H9 (cell line): ENCODE data around the gene SGO2. TPM values are rescaled to one million over a fixed set of nuclear protein-coding genes. Genes with fewer than 3 reads are reported as not detected.

ENCODE experiments used
- DNase-seq: peaks from one replicate; pipeline ENCODE4 v3.0.0-alpha.2; 2017
- H2AFZ ChIP-seq: one replicate; pipeline ENCODE4 v1.6.1; 2013; ENCODE audit warnings: mild to moderate bottlenecking, low read length, control low read depth, moderate library complexity
- H2AK5ac ChIP-seq: 2 replicates; pipeline ENCODE4 v1.6.1; 2013; ENCODE audit warnings: low read length, control low read depth, mixed read lengths; ENCODE audit not compliant: insufficient read length
- H2BK120ac ChIP-seq: one replicate; pipeline ENCODE4 v1.6.1; 2013; ENCODE audit warnings: low read depth, mild to moderate bottlenecking, low read length, control low read depth, inconsistent platforms; ENCODE audit not compliant: poor library complexity, severe bottlenecking
- H2BK12ac ChIP-seq: 2 replicates; pipeline ENCODE4 v1.6.1; 2013; ENCODE audit warnings: low read length, control low read depth, mixed read lengths, low read depth; ENCODE audit not compliant: insufficient read length
- H2BK15ac ChIP-seq: 2 replicates; pipeline ENCODE4 v1.6.1; 2013; ENCODE audit warnings: low read depth, low read length, control low read depth
- H2BK20ac ChIP-seq: one replicate; pipeline ENCODE4 v1.6.1; 2013; ENCODE audit warnings: low read depth, mild to moderate bottlenecking, low read length, control low read depth, inconsistent platforms; ENCODE audit not compliant: poor library complexity, severe bottlenecking
- H2BK5ac ChIP-seq: 2 replicates; pipeline ENCODE4 v1.6.1; 2013; ENCODE audit warnings: low read length, control low read depth, mixed read lengths; ENCODE audit not compliant: insufficient read length
- H3K14ac ChIP-seq: 2 replicates; pipeline ENCODE4 v1.6.1; 2013; ENCODE audit warnings: low read length, control low read depth; ENCODE audit not compliant: insufficient read depth
- H3K18ac ChIP-seq: 2 replicates; pipeline ENCODE4 v1.6.1; 2013; ENCODE audit warnings: low read depth, mild to moderate bottlenecking, mixed read lengths, low read length, control low read depth; ENCODE audit not compliant: insufficient read length
- H3K23ac ChIP-seq: 2 replicates; pipeline ENCODE4 v1.6.1; 2013; ENCODE audit warnings: low read length, control low read depth, mixed read lengths, low read depth; ENCODE audit not compliant: insufficient read length
- H3K23me2 ChIP-seq: 2 replicates; pipeline ENCODE4 v1.6.1; 2013; ENCODE audit warnings: low read depth, mild to moderate bottlenecking, mixed read lengths, low read length, control low read depth; ENCODE audit not compliant: insufficient read length, poor library complexity, severe bottlenecking
- H3K27ac ChIP-seq: 2 replicates; pipeline ENCODE4 v1.5.1; 2013; ENCODE audit warnings: low read length, control low read depth, mixed read lengths, low read depth; ENCODE audit not compliant: insufficient read length
- H3K27me3 ChIP-seq: 2 replicates; pipeline ENCODE4 v1.6.1; 2013; ENCODE audit warnings: low read length, control low read depth, inconsistent platforms; ENCODE audit not compliant: insufficient read depth
- H3K4ac ChIP-seq: 2 replicates; pipeline ENCODE4 v1.6.1; 2013; ENCODE audit warnings: low read depth, mild to moderate bottlenecking, control low read depth, inconsistent platforms, low read length, moderate library complexity
- H3K4me1 ChIP-seq: 2 replicates; pipeline ENCODE4 v1.6.1; 2013; ENCODE audit warnings: low read length, control low read depth, inconsistent platforms; ENCODE audit not compliant: insufficient read depth
- H3K4me2 ChIP-seq: 2 replicates; pipeline ENCODE4 v1.6.1; 2013; ENCODE audit warnings: low read length, control low read depth, mixed read lengths; ENCODE audit not compliant: insufficient read length, insufficient read depth
- H3K56ac ChIP-seq: 2 replicates; pipeline ENCODE4 v1.6.1; 2013; ENCODE audit warnings: low read depth, mild to moderate bottlenecking, mixed read lengths, low read length, control low read depth; ENCODE audit not compliant: insufficient read length
- H3K79me1 ChIP-seq: 2 replicates; pipeline ENCODE4 v1.6.1; 2013; ENCODE audit warnings: low read depth, mild to moderate bottlenecking, moderate library complexity, low read length, control low read depth, inconsistent platforms; ENCODE audit not compliant: insufficient read depth, poor library complexity, severe bottlenecking
- H3K79me2 ChIP-seq: 2 replicates; pipeline ENCODE4 v1.6.1; 2013; ENCODE audit warnings: low read length, control low read depth, inconsistent platforms; ENCODE audit not compliant: insufficient read depth
- H3K9ac ChIP-seq: 2 replicates; pipeline ENCODE4 v1.6.1; 2013; ENCODE audit warnings: low read length, control low read depth, mixed read lengths; ENCODE audit not compliant: insufficient read length; ENCODE audit errors: extremely low read depth
- H3K9me3 ChIP-seq: one replicate; pipeline ENCODE4 v1.6.1; 2013; ENCODE audit warnings: low read depth, low read length, inconsistent platforms; ENCODE audit not compliant: control insufficient read depth
- H3T11ph ChIP-seq: one replicate; pipeline ENCODE4 v1.6.1; 2013; ENCODE audit warnings: mild to moderate bottlenecking, low read length, control low read depth, inconsistent platforms
- H4K20me1 ChIP-seq: one replicate; pipeline ENCODE4 v1.6.1; 2013; ENCODE audit not compliant: control insufficient read depth, insufficient read length, insufficient read depth
- H4K5ac ChIP-seq: 2 replicates; pipeline ENCODE4 v1.6.1; 2013; ENCODE audit warnings: low read depth, mild to moderate bottlenecking, mixed read lengths, low read length, control low read depth; ENCODE audit not compliant: insufficient read length
- H4K8ac ChIP-seq: replicated peaks from 2 replicates; pipeline ENCODE4 v1.6.1; 2013; ENCODE audit warnings: low read length, control low read depth, mixed read lengths, low read depth; ENCODE audit not compliant: insufficient read length
- H4K91ac ChIP-seq: 2 replicates; pipeline ENCODE4 v1.6.1; 2013; ENCODE audit warnings: low read depth, mild to moderate bottlenecking, moderate library complexity, mixed read lengths, low read length, control low read depth; ENCODE audit not compliant: insufficient read length
- H3K27ac Mint-ChIP-seq, 3 experiments: 2 replicates in 2 of 3; 3 replicates in 1 of 3; pipeline ENCODE4 v1.8.0; 2020 to 2021; ENCODE audit warnings: mixed read lengths in 3 of 3, mild to moderate bottlenecking in 1 of 3, moderate library complexity in 1 of 3
- H3K27me3 Mint-ChIP-seq: 2 replicates; pipeline ENCODE4 v1.8.0; 2021; ENCODE audit warnings: low read depth, mild to moderate bottlenecking, moderate library complexity, mixed read lengths
- H3K36me3 Mint-ChIP-seq, 3 experiments: 2 replicates in 2 of 3; 3 replicates in 1 of 3; pipeline ENCODE4 v1.8.0; 2020 to 2021; ENCODE audit warnings: low read depth in 3 of 3, mixed read lengths in 3 of 3; ENCODE audit not compliant: insufficient read depth in 1 of 3
- H3K4me1 Mint-ChIP-seq, 2 experiments: 2 replicates each; pipeline ENCODE4 v1.8.0; 2020; ENCODE audit warnings: mixed read lengths in 2 of 2
- H3K4me3 Mint-ChIP-seq, 2 experiments: 2 replicates in 1 of 2; 3 replicates in 1 of 2; pipeline ENCODE4 v1.8.0; 2020 to 2021; ENCODE audit warnings: mild to moderate bottlenecking in 2 of 2, mixed read lengths in 2 of 2, moderate library complexity in 1 of 2
- H3K9me3 Mint-ChIP-seq, 2 experiments: 2 replicates in 1 of 2; 3 replicates in 1 of 2; pipeline ENCODE4 v1.8.0; 2020; ENCODE audit warnings: mild to moderate bottlenecking in 2 of 2, mixed read lengths in 2 of 2, moderate library complexity in 1 of 2
- CTCF ChIP-seq: fragments of 200-600 bp; sonication (generic); conservative IDR thresholded peaks from 3 replicates; pipeline ENCODE4 v1.8.0; 2021; ENCODE audit warnings: antibody characterized with exemption, mild to moderate bottlenecking
- WGBS: extraction: QIAGEN DNeasy Blood & Tissue Kit; methylation state at CpG from one replicate; pipeline ENCODE4 v1.1.7; 2013; ENCODE audit warnings: missing lambda C conversion rate, low lambda C conversion rate, mixed read lengths; ENCODE audit not compliant: insufficient read length; ENCODE audit errors: extremely low coverage; 5-methylcytosine and 5-hydroxymethylcytosine counted together
- total RNA-seq: library from RNA; stranded (reverse); gene quantifications from 2 replicates; pipeline ENCODE4 v1.2.1, GENCODE V29; 2021

SGO2 gene
- total RNA-seq, 1 experiment from 2014 or later, result 25.6 TPM

- Histone ChIP-seq H3K27me3 (no peaks in the 10 kb centered on the region), H2BK20ac (no peak overlapping the region), H2BK12ac (no peak overlapping the region), H3K79me1 (no peaks in the 10 kb centered on the region), H3K27ac (no peak overlapping the region), H4K8ac (no peak overlapping the region), H3K79me2 (no peaks in the 10 kb centered on the region), H3K9me3 (no peaks in the 10 kb centered on the region), H3K4me2 (no peak overlapping the region), H3K9ac (no peak overlapping the region), H3K14ac (no peak overlapping the region), H3K23ac (no peak overlapping the region), H4K5ac (no peak overlapping the region), H2BK120ac (no peak overlapping the region), H3T11ph (no peak overlapping the region), H2BK15ac (no peak overlapping the region), H2AK5ac (no peak overlapping the region), H3K23me2 (no peaks in the 10 kb centered on the region), H3K4me1 (no peaks in the 10 kb centered on the region), H3K56ac (no peak overlapping the region), H3K18ac (no peak overlapping the region), H4K20me1 (no peaks in the 10 kb centered on the region), H2BK5ac (no peak overlapping the region), H2AFZ (no peak overlapping the region), H3K4ac (no peak overlapping the region), H4K91ac (no peak overlapping the region)
- Mint-ChIP-seq H3K9me3 (no peaks in the 10 kb centered on the region), H3K27ac (no peak overlapping the region), H3K27me3 (no peaks in the 10 kb centered on the region), H3K4me3 (no peak overlapping the region), H3K36me3 (no peaks in the 10 kb centered on the region), H3K4me1 (no peaks in the 10 kb centered on the region)
- WGBS, result no CpG with 5 or more reads among the region's 4 CpGs
- no peak for DNase-seq
- no peak for TF ChIP-seq CTCF
Measured at GRCh38 chr2:200616656-200617055, 90.6 kb downstream of the SGO2 start.
